Endothelial cell of umbilical vein (primary cell): ENCODE data around the gene OTUB1. TPM values are rescaled to one million over a fixed set of nuclear protein-coding genes. Genes with fewer than 3 reads are reported as not detected.

Source experiments
- BruUV-seq: library from RNA; stranded (reverse); fragments of 400-500 nt; replicated peaks from 2 replicates; lab custom pipeline; 2021; lab: Mats Ljungman, UMichigan
- CTCF ChIA-PET: fragments of 300-600, 350-600 bp; sonication (Branson Sonifier 250); formaldehyde crosslinking; loops from one replicate; lab custom pipeline; 2021; ENCODE audit warnings: antibody characterized with exemption, inconsistent platforms; lab: Charles Lee
- POLR2A ChIA-PET: fragments of 300-600, 350-600 bp; sonication (Branson Sonifier 250); formaldehyde crosslinking; loops from one replicate; lab custom pipeline; 2021; ENCODE audit warnings: antibody characterized with exemption, inconsistent platforms; lab: Charles Lee
- DNase-seq: peaks from one replicate; pipeline ENCODE4 v3.0.0-alpha.2; 2011; ENCODE audit warnings: low read depth, low spot score
- FAIRE-seq: peaks from 2 replicates; lab custom pipeline; 2011; peaks lifted over from hg19 to GRCh38; lab: Jason Lieb, UNC
- H2AFZ ChIP-seq: 2 replicates; pipeline ENCODE4 v1.6.0; 2012; ENCODE audit warnings: low read depth, low read length, control low read depth, inconsistent platforms
- H3K27ac ChIP-seq: 2 replicates; pipeline ENCODE4 v1.5.1; 2011; ENCODE audit warnings: low read depth, mild to moderate bottlenecking, control low read depth, low read length, moderate library complexity; ENCODE audit not compliant: insufficient read depth
- H3K27me3 ChIP-seq, 2 experiments: 2 replicates each; pipeline versions ENCODE4 v1.6.0 to v1.6.1; 2011; ENCODE audit warnings: low read length in 2 of 2, mixed read lengths in 1 of 2; ENCODE audit not compliant: control insufficient read depth in 2 of 2, insufficient read depth in 2 of 2
- H3K36me3 ChIP-seq, 2 experiments: 2 replicates in 1 of 2; 3 replicates in 1 of 2; pipeline ENCODE4 v1.5.1; 2011; ENCODE audit warnings: low read length in 2 of 2, mild to moderate bottlenecking in 1 of 2, moderate library complexity in 1 of 2; ENCODE audit not compliant: control insufficient read depth in 2 of 2, insufficient read depth in 2 of 2; ENCODE audit errors: extremely low read depth in 1 of 2
- H3K4me1 ChIP-seq: 3 replicates; pipeline ENCODE4 v1.5.1; 2011; ENCODE audit warnings: mild to moderate bottlenecking, low read length; ENCODE audit not compliant: control insufficient read depth, insufficient read depth; ENCODE audit errors: extremely low read depth
- H3K4me2 ChIP-seq: 2 replicates; pipeline ENCODE4 v1.6.1; 2011; ENCODE audit warnings: low read length, control low read depth, mixed read lengths; ENCODE audit not compliant: insufficient read depth
- H3K4me3 ChIP-seq, 3 experiments: fragments of 200-600 bp in 1 of 3; sonication (generic), shearing (Covaris generic) in 1 of 3; replicated peaks in 1 of 3; 2 replicates each; pipeline ENCODE4 v1.5.1; 2011 to 2016; ENCODE audit warnings: control low read depth in 3 of 3, low read length in 3 of 3, mild to moderate bottlenecking in 2 of 3, inconsistent platforms in 1 of 3, low read depth in 1 of 3, moderate library complexity in 1 of 3; ENCODE audit not compliant: insufficient read depth in 1 of 3
- H3K79me2 ChIP-seq: 2 replicates; pipeline ENCODE4 v1.6.0; 2012; ENCODE audit warnings: low read length, inconsistent platforms; ENCODE audit not compliant: control insufficient read depth, insufficient read depth
- H3K9ac ChIP-seq: replicated peaks from 2 replicates; pipeline ENCODE3; 2011; ENCODE audit warnings: low read length, control low read depth; ENCODE audit not compliant: insufficient read depth; ENCODE audit errors: extremely low read depth
- H3K9me1 ChIP-seq: replicated peaks from 3 replicates; pipeline ENCODE4 v1.6.0; 2011; ENCODE audit warnings: mild to moderate bottlenecking, low read length; ENCODE audit not compliant: control insufficient read depth, insufficient read depth; ENCODE audit errors: extremely low read depth
- H3K9me3 ChIP-seq: replicated peaks from 2 replicates; pipeline ENCODE4 v1.5.1; 2012; ENCODE audit warnings: low read length, inconsistent platforms; ENCODE audit not compliant: control insufficient read depth, insufficient read depth
- H4K20me1 ChIP-seq: replicated peaks from 2 replicates; pipeline ENCODE3; 2011; ENCODE audit warnings: mild to moderate bottlenecking, low read length; ENCODE audit not compliant: control insufficient read depth, insufficient read depth; ENCODE audit errors: extremely low read depth
- CTCF ChIP-seq, 2 donors: IDR thresholded peaks; 1 replicate in 1 of 2; 2 replicates in 1 of 2; pipeline ENCODE4 v1.5.1; 2011; ENCODE audit warnings: low read length in 2 of 2, mild to moderate bottlenecking in 2 of 2, moderate library complexity in 2 of 2, control low read depth in 1 of 2, inconsistent platforms in 1 of 2, low read depth in 1 of 2; ENCODE audit not compliant: insufficient read depth in 1 of 2; ENCODE audit errors: extremely low read depth in 1 of 2
- EZH2 ChIP-seq: IDR thresholded peaks from 2 replicates; pipeline ENCODE4 v1.6.1; 2012; ENCODE audit warnings: borderline replicate concordance, low read depth, mild to moderate bottlenecking, moderate library complexity, low read length, inconsistent platforms; ENCODE audit not compliant: severe bottlenecking
- FOS ChIP-seq: IDR thresholded peaks from 2 replicates; pipeline ENCODE4 v1.6.1; 2011; ENCODE audit warnings: mild to moderate bottlenecking, low read length, moderate library complexity, borderline replicate concordance; ENCODE audit not compliant: insufficient read depth
- GATA2 ChIP-seq: IDR thresholded peaks from 2 replicates; pipeline ENCODE4 v1.7.0; 2011; ENCODE audit warnings: low read depth, mild to moderate bottlenecking, moderate library complexity, mixed read lengths, low read length; ENCODE audit not compliant: insufficient read length, insufficient read depth
- JUN ChIP-seq: IDR thresholded peaks from 2 replicates; pipeline ENCODE4 v1.6.1; 2011; ENCODE audit warnings: borderline replicate concordance, low read depth; ENCODE audit not compliant: insufficient read length, insufficient read depth
- MAX ChIP-seq: IDR thresholded peaks from 2 replicates; pipeline ENCODE4 v1.6.1; 2011; ENCODE audit not compliant: insufficient read depth, insufficient read length
- MYC ChIP-seq: IDR thresholded peaks from one replicate; pipeline ENCODE4 v1.6.1; 2011; ENCODE audit warnings: mild to moderate bottlenecking, low read depth, low read length
- POLR2A ChIP-seq: IDR thresholded peaks from 2 replicates; pipeline ENCODE4 v1.6.1; 2012; ENCODE audit warnings: low read depth, mild to moderate bottlenecking, control low read depth, low read length
- POLR2AphosphoS5 ChIP-seq: IDR thresholded peaks from 2 replicates; pipeline ENCODE4 v1.6.1; 2012; ENCODE audit warnings: low read depth, mild to moderate bottlenecking, control low read depth, low read length, moderate library complexity; ENCODE audit not compliant: insufficient read depth
- dilution Hi-C: fragments of 300-500 bp; cut with MboI; formaldehyde crosslinking; loops from one replicate; pipeline ENCODE4 v1.15.0; 2019; ENCODE audit warnings: low sequenced_read_pairs; ENCODE audit not compliant: extremely low pct_ligation_motif_present
- intact Hi-C: fragments of 100-400 bp; cut with micrococcal nuclease; formaldehyde crosslinking; loops from one replicate; pipeline ENCODE4 v1.10.0; 2022
- polyA plus RNA-seq, 4 experiments: library from polyadenylated mRNA; depleted of rRNA in 3 of 4; stranded (reverse) in 3 of 4; unstranded in 1 of 4; fragments of >200 nt; gene quantifications; 2 replicates each; pipeline versions ENCODE4 v1.2.1 to v1.2.3, GENCODE V29; 2011 to 2012; ENCODE audit warnings: missing spikeins in 1 of 4
- total RNA-seq: library from RNA; stranded (reverse); gene quantifications from 2 replicates; pipeline ENCODE4 v1.2.3, GENCODE V29; 2021

The OTUB1 gene
- total and polyA plus RNA-seq, 2 donors (not counting 3 experiments of a cell fraction or from before 2014, with no cell fraction given): 81.9 to 256 TPM

GRCh38 chr11:63966444-63966843, 19.8 kb upstream of the OTUB1 start:
- Histone ChIP-seq H4K20me1 (no peaks in the 10 kb centered on the region), H3K4me2 (no peak overlapping the region), H3K4me1 (no peaks in the 10 kb centered on the region), H3K36me3 (no peaks in the 10 kb centered on the region), H2AFZ (no peak overlapping the region), H3K4me3 (no peak overlapping the region), H3K79me2 (no peaks in the 10 kb centered on the region), H3K9me3 (no peaks in the 10 kb centered on the region), H3K9me1 (no peaks in the 10 kb centered on the region), H3K27me3 (peaks cover 0 to 2% of the 10 kb centered on the region in 2 experiments), H3K9ac (no peak overlapping the region), H3K27ac (no peak overlapping the region)
- ChIA-PET CTCF (interaction anchor here (0.6 to 1.4 kb wide), 2 partner anchors 21 to 41 kb away, joined by 3 to 6 read pairs; no protein-coding TSS in a partner anchor), POLR2A (no interaction called here)
- no peak for TF ChIP-seq POLR2A
- TF ChIP-seq POLR2AphosphoS5: no peak
- no peak for TF ChIP-seq MYC
- no peak for TF ChIP-seq CTCF (IDR thresholded peaks at IDR 0.05; ENCODE audit: extremely low read depth in 1 of 2, insufficient read depth in 1 of 2, low read depth in 1 of 2, low read length in 2 of 2)
- no peak for TF ChIP-seq JUN
- TF ChIP-seq GATA2: no peak
- no peak for TF ChIP-seq EZH2
- TF ChIP-seq MAX: no peak
- TF ChIP-seq FOS: no peak
- FAIRE-seq (no peak), DNase-seq (no peak)
- dilution Hi-C loops: no loop called here
- no TSS peak for BruUV-seq
- intact Hi-C loops: no loop called here
